GM23338 (cell line): Measurements from ENCODE around the gene DAGLA. TPM values are rescaled to one million over a fixed set of nuclear protein-coding genes. Genes with fewer than 3 reads are reported as not detected.

Experiments used
- ATAC-seq: fragments of 200-7000 bp; cut with Tn5 transposase; 3 replicates; pipeline ENCODE4 v1.9.1; 2020
- DNase-seq: peaks from one replicate; pipeline ENCODE4 v3.0.0-alpha.2; 2015; ENCODE audit warnings: low spot score
- H2AFZ ChIP-seq: fragments of 200-600 bp; sonication (generic); 2 replicates; pipeline ENCODE4 v1.8.0; 2016; ENCODE audit warnings: antibody characterized with exemption, mild to moderate bottlenecking, moderate library complexity
- H3F3A ChIP-seq: fragments of 200-600 bp; sonication (generic); replicated peaks from 2 replicates; pipeline ENCODE4 v1.8.0; 2017; ENCODE audit warnings: antibody characterized with exemption, mixed run types, low read depth
- H3K27ac ChIP-seq: fragments of 200-600 bp; sonication (generic); 2 replicates; pipeline ENCODE4 v1.6.1; 2016; ENCODE audit warnings: low read depth
- H3K27me3 ChIP-seq: fragments of 200-600 bp; sonication (generic); 2 replicates; pipeline ENCODE4 v1.8.0; 2016; ENCODE audit warnings: mild to moderate bottlenecking, mixed run types, moderate library complexity; ENCODE audit not compliant: insufficient read depth
- H3K36me3 ChIP-seq: fragments of 200-600 bp; sonication (generic); 2 replicates; pipeline ENCODE4 v1.8.0; 2016; ENCODE audit warnings: mild to moderate bottlenecking; ENCODE audit not compliant: insufficient read depth
- H3K4me1 ChIP-seq: fragments of 200-600 bp; sonication (generic); 2 replicates; pipeline ENCODE4 v1.8.0; 2016; ENCODE audit warnings: mild to moderate bottlenecking, moderate library complexity; ENCODE audit not compliant: insufficient read depth
- H3K4me2 ChIP-seq: fragments of 200-600 bp; sonication (generic); 2 replicates; pipeline ENCODE4 v1.7.1; 2017; ENCODE audit warnings: mixed run types
- H3K4me3 ChIP-seq: fragments of 200-600 bp; sonication (generic); 2 replicates; pipeline ENCODE4 v1.6.1; 2016; ENCODE audit warnings: mixed run types
- H3K79me2 ChIP-seq: fragments of 200-600 bp; sonication (generic); replicated peaks from 2 replicates; pipeline ENCODE4 v1.8.0; 2017; ENCODE audit warnings: mild to moderate bottlenecking; ENCODE audit not compliant: insufficient read depth
- H3K9me2 ChIP-seq: fragments of 200-600 bp; sonication (generic); 2 replicates; pipeline ENCODE4 v1.8.0; 2017; ENCODE audit not compliant: insufficient read depth
- H4K20me1 ChIP-seq: fragments of 200-600 bp; sonication (generic); replicated peaks from 2 replicates; pipeline ENCODE4 v1.8.0; 2017; ENCODE audit warnings: mild to moderate bottlenecking; ENCODE audit not compliant: insufficient read depth
- H3K27ac Mint-ChIP-seq: 2 replicates; pipeline ENCODE4 v1.8.0; 2020; ENCODE audit warnings: inconsistent platforms, mild to moderate bottlenecking, moderate library complexity, mixed read lengths
- H3K27me3 Mint-ChIP-seq: 3 replicates; pipeline ENCODE4 v1.8.0; 2022; ENCODE audit warnings: low read depth, mild to moderate bottlenecking, moderate library complexity, mixed read lengths, inconsistent platforms; ENCODE audit not compliant: insufficient read depth, poor library complexity
- H3K36me3 Mint-ChIP-seq: 3 replicates; pipeline ENCODE4 v1.8.0; 2021; ENCODE audit warnings: low read depth, mild to moderate bottlenecking, inconsistent platforms, moderate library complexity, mixed read lengths
- H3K4me1 Mint-ChIP-seq: 3 replicates; pipeline ENCODE4 v1.8.0; 2020; ENCODE audit warnings: mild to moderate bottlenecking, inconsistent platforms, mixed read lengths
- H3K4me3 Mint-ChIP-seq: 3 replicates; pipeline ENCODE4 v1.8.0; 2021; ENCODE audit warnings: moderate library complexity, mild to moderate bottlenecking, inconsistent platforms, mixed read lengths
- H3K9me3 Mint-ChIP-seq: 3 replicates; pipeline ENCODE4 v1.8.0; 2020; ENCODE audit warnings: moderate library complexity, mild to moderate bottlenecking, inconsistent platforms, mixed read lengths
- EZH2 ChIP-seq: fragments of 200-600 bp; sonication (generic); IDR thresholded peaks from one replicate; pipeline ENCODE4 v1.8.0; 2017; ENCODE audit warnings: antibody characterized with exemption, mild to moderate bottlenecking, low read depth; ENCODE audit not compliant: unreplicated experiment
- NANOG ChIP-seq: IDR thresholded peaks from 2 replicates; pipeline ENCODE4 v1.6.1; 2016; ENCODE audit warnings: antibody characterized with exemption, borderline replicate concordance
- POLR2AphosphoS5 ChIP-seq: IDR thresholded peaks from 2 replicates; pipeline ENCODE4 v1.6.1; 2016; ENCODE audit warnings: antibody characterized with exemption, low read depth
- polyA plus RNA-seq: library from polyadenylated mRNA; unstranded; fragments of >200 nt; fragmentation: Nextera tagmentation; extraction: Ambion mirVana; gene quantifications from 2 replicates; pipeline ENCODE4 v1.2.1, GENCODE V29; 2016
- total RNA-seq: library from RNA; depleted of rRNA; stranded (reverse); fragments of >200 nt; shearing (Covaris generic); gene quantifications from 2 replicates; pipeline ENCODE4 v1.2.3, GENCODE V29; 2014
- TF ChIP-seq, protein P1 (sequence below): fragments of 250-450 bp; sonication (Bioruptor Pico); IDR thresholded peaks from 2 replicates; pipeline ENCODE4 v1.5.0; 2020; ENCODE audit warnings: mild to moderate bottlenecking, moderate library complexity

DAGLA gene
- total and polyA plus RNA-seq, 2 experiments from 2014 or later = 0.55 to 2.5 TPM

- TF ChIP-seq, protein P1, sequence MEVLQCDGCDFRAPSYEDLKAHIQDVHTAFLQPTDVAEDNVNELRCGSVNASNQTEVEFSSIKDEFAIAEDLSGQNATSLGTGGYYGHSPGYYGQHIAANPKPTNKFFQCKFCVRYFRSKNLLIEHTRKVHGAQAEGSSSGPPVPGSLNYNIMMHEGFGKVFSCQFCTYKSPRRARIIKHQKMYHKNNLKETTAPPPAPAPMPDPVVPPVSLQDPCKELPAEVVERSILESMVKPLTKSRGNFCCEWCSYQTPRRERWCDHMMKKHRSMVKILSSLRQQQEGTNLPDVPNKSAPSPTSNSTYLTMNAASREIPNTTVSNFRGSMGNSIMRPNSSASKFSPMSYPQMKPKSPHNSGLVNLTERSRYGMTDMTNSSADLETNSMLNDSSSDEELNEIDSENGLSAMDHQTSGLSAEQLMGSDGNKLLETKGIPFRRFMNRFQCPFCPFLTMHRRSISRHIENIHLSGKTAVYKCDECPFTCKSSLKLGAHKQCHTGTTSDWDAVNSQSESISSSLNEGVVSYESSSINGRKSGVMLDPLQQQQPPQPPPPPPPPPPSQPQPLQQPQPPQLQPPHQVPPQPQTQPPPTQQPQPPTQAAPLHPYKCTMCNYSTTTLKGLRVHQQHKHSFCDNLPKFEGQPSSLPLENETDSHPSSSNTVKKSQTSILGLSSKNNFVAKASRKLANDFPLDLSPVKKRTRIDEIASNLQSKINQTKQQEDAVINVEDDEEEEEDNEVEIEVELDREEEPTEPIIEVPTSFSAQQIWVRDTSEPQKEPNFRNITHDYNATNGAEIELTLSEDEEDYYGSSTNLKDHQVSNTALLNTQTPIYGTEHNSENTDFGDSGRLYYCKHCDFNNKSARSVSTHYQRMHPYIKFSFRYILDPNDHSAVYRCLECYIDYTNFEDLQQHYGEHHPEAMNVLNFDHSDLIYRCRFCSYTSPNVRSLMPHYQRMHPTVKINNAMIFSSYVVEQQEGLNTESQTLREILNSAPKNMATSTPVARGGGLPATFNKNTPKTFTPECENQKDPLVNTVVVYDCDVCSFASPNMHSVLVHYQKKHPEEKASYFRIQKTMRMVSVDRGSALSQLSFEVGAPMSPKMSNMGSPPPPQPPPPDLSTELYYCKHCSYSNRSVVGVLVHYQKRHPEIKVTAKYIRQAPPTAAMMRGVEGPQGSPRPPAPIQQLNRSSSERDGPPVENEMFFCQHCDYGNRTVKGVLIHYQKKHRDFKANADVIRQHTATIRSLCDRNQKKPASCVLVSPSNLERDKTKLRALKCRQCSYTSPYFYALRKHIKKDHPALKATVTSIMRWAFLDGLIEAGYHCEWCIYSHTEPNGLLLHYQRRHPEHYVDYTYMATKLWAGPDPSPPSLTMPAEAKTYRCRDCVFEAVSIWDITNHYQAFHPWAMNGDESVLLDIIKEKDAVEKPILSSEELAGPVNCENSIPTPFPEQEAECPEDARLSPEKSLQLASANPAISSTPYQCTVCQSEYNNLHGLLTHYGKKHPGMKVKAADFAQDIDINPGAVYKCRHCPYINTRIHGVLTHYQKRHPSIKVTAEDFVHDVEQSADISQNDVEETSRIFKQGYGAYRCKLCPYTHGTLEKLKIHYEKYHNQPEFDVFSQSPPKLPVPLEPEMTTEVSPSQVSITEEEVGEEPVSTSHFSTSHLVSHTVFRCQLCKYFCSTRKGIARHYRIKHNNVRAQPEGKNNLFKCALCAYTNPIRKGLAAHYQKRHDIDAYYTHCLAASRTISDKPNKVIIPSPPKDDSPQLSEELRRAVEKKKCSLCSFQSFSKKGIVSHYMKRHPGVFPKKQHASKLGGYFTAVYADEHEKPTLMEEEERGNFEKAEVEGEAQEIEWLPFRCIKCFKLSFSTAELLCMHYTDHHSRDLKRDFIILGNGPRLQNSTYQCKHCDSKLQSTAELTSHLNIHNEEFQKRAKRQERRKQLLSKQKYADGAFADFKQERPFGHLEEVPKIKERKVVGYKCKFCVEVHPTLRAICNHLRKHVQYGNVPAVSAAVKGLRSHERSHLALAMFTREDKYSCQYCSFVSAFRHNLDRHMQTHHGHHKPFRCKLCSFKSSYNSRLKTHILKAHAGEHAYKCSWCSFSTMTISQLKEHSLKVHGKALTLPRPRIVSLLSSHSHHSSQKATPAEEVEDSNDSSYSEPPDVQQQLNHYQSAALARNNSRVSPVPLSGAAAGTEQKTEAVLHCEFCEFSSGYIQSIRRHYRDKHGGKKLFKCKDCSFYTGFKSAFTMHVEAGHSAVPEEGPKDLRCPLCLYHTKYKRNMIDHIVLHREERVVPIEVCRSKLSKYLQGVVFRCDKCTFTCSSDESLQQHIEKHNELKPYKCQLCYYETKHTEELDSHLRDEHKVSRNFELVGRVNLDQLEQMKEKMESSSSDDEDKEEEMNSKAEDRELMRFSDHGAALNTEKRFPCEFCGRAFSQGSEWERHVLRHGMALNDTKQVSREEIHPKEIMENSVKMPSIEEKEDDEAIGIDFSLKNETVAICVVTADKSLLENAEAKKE = no peak
Observed at GRCh38 chr11:61780581-61781162, 100.5 kb downstream of the DAGLA start (continued).

DNA sequence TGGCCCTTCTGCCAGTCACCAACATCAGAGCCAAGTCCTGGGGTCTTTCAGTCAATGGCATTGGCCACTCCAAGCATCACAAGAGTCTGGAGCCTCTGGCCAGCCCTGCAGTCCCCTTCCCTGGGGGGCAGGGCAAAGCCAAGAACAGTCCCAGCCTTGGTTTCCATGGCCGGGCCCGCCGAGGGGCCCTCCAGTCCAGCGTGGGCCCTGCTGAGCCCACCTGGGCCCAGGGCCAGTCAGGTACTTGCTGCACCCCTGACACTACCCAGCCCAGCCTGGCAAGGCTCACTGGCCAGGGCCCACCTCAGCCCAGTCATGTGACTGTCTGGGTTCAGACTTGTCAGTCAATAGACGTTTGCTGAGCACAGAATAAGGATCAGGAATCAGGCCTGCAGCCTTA is 101.4 kb downstream of the DAGLA start:
- 0 out of 3 replicates have a peak, but pooled peaks cover 3% of the 10 kb centered on the region for H3K9me3 Mint-ChIP-seq
- H2AFZ ChIP-seq = no peak overlapping the region

More for the DNA sequence above, 101.4 kb downstream of the DAGLA start:
- Histone ChIP-seq H4K20me1 (no peaks in the 10 kb centered on the region; the same call in 1 of the 2 replicates), H3K4me3 (no peak overlapping the region), H3K4me2 (no peak overlapping the region), H3F3A (0 out of 2 replicates have a peak, but pooled peaks cover 2% of the 10 kb centered on the region), H3K27me3 (no peaks in the 10 kb centered on the region), H3K4me1 (no peaks in the 10 kb centered on the region; the same call in 1 of the 2 replicates), H3K9me2 (no peaks in the 10 kb centered on the region), H3K79me2 (no peaks in the 10 kb centered on the region), H3K27ac (no peak overlapping the region), H3K36me3 (no peaks in the 10 kb centered on the region)
- peaks cover 20% of the 10 kb centered on the region for H3K27me3 Mint-ChIP-seq
- TF ChIP-seq POLR2AphosphoS5 (no peak), EZH2 (no peak), NANOG (no peak)
- TF ChIP-seq, protein P1 = no peak
- DNase-seq (no peak), ATAC-seq (no peak)
- no peak overlapping the region for H3K27ac Mint-ChIP-seq
- H3K4me1 Mint-ChIP-seq = peaks cover 14% of the 10 kb centered on the region
- no peak overlapping the region for H3K4me3 Mint-ChIP-seq
- peaks cover 18% of the 10 kb centered on the region for H3K36me3 Mint-ChIP-seq
